Fibroblast of skin of left quadriceps (primary cell): ENCODE measurements around the gene CCM2.
A peak's percentile ranks its signal among the peaks of the same experiment; 100 is the strongest.
"Not testable (repeated sequence)": the region's sequence is repeated elsewhere in the genome, so short reads cannot be mapped to it uniquely, and the experiment has no call there.

Experiments
- DNase-seq, 2 experiments: peaks; one replicate each; pipeline ENCODE4 v3.0.0-alpha.2; 2013; ENCODE audit warnings: low read depth in 2 of 2

CCM2 gene

DNA sequence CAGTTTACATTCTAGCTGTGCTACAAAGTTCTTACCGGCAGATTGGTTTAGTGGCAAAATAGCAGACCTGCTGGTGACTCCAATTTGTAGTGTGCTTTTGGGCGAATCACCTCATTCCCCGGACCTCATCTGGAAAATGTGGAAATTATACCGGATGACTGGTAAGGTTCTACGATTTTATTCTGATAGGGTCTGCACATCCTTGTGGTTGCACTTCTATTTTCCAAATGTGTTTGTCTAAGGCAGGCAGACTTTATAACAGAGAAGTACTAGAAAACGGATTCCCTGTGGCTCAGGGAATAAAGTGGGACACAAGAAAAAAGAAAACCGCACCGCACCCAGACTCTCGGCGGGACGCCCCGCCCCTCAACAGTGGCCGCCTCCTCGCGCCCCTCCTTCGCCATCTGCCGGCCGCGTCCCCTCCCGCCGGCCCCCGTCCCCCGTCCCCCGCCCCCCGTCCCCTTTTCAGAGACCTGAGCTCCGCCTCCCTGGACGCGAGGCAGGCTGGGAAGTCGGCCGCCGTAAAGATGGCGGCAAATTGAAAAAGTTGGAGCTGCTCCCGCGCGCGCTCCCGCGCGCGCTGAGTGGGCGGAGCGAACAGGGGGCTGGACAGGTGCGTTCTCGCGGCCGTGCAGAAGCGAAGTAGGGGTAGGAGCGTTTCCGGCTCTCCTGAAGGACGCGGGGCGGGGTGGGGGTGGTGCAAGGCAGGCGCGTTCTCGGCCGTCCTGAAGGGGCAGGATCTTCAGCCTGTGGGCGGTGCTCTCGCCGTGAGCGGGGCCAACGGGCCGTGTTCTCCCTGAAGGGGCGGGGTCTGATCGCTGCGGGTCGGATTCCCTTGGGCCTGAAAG lies 532 bp upstream of the CCM2 start:
- DNase-seq: peak; percentile 99

DNA sequence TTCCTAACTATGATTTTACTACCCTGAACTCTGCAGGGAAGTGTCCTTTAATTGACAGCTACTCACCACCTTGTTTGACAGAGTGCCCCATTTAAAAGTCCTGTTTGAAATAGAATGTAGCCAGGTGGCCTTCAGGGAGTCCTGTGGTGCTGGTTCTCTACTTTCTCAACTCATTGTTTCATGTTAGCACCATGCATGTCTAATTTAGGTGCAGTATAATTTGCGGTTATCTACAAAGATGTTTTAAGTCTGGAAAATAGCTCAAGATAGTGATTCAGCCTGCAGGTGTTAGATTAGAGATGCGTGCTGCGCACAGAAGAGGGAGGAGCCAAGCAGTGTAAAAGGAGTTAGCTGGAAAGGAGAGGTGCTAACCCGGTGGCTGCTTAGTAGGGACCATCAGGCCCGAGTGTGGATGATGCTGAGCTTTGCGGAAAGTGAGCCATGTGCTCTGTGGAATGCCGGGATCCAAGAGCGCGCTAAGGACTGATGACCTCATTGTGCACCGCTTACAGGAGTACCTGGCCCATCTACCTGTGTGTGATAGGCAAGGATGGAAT lies 1.2 kb downstream of the CCM2 start:
- no peak for DNase-seq

DNA sequence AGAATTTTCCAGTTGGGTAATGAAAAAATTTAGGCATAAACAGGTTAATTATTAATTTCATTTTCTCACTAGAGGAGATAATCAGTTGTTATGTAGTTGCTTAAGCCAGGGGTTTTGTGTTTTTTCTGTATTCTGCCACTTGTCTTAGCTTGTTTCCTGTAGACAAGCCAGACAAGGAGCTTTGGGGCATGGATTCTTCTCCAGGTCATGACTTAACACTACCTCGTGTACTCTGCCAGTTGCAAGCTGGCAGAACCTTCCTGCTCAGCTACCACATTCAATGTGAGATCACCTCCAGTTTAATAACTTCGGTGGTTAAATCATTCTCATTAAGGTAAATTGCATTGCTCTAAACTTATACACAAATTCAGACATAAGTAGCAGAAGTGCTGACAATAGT lies 1.8 kb downstream of the CCM2 start:
- DNase-seq: no peak

DNA sequence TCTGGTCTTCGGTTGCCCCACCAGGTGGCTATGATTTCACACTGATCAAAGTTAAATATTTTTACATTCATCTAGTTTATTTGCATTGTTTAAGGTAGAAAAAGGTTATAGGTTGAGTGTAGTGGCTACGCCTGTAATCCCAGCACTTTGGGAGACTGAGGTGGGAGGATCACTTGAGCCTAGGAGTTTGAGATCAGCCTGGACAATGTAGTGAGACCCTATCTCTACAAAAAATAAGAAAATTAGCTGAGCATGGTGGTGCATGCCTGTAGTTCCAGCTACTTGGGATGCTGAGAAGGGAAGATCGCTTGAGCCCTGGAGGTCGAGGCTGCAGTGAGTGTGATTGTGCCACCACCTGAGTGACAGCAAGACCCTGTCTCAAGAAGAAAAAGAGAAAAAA lies 3.8 kb downstream of the CCM2 start:
- no peak for DNase-seq

DNA sequence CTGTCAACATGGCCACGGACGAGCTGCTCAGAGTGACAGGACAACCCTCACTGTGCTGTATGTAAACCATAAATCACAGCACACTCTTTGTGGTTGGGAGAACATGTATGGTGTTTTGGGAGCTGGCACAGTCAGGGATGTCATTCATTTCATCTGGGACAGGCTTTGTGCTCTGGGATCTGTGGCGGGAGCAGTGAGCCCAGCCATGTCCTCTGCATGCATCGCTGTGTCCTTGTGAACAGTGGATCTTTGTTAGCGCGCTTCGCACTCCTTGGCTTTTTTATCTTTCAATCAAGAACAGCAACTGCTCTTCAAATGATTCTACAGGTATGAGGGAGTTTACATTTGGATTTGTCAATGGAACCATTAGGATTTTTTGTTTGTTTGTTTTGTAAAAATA lies 7.1 kb downstream of the CCM2 start:
- no peak for DNase-seq

DNA sequence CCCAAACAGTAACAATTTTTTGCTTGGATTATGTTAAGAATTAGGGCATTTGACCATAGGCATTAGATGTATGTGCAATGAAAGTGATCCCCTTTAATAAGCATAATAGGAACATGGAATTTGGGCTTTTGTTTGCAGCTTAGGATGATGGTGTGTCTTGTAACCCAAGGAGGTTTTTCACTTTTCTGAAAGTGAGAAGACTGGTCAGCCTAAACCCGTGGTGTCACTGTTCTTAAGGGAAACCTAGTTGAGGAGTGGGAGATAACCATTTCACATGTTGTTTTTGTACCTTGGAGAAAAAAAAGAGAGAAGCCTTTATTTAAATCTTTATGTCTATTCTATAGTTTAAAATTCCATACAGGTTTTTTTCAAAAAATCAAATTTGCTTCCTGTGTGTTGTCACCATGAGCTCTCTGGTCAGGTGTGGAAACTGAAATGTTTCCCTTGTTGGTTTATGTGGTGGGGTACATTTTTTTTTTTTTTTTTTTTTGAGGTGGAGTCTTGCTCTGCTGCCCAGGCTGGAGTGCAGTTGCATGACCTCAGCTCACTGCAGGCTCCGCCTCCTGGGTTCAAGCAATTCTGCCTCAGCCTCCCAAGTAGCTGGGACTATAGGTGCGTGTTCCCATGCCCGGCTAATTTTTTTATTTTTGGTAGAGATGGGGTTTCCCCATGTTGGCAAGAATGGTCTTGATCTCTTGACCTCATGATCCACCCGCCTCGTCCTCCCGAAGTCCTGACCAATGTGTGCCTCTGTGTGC lies 7.7 kb downstream of the CCM2 start:
- DNase-seq: no peak

DNA sequence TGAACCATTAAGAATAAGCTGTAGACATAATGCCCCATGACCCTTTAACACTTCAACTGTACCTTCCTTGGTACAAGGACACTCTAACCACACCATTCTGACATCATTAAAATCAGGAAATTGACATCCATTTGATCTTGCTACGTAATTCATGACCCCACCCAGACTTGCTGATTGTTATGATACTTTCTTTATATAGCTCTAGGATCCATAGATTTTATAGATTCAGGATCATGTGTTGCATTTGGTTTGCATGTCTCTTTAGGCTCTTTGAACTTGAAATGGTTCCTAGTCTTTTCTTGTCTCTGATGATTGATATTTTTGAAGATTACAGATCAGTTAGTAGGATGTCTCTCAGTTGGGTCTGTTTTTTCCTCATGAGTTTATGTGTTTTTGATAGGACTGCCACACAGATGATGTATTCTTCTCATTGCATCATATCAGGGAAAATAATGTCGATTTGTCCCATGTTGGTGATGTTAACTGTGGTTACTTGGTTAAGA lies 13.5 kb downstream of the CCM2 start:
- DNase-seq: no peak

DNA sequence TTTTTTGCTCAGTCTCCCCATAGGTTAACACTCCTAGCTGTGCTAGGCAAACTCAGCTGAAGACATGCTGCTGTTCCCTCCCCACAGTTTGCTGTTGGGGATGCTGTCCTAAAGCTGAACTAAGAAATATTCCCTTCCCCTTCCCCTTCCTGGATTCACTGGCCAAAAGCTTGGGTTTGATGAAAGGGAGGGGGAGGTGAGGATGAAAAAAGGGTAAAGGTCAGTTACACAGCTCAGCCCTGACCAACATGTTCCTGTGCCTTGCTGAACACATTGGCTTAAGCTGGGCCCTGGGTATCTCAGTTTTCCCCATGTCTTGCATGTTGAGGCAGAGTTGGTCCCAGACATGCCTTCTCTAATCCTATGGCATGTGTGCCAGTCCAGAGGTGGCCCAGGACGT lies 15.3 kb downstream of the CCM2 start:
- DNase-seq: no peak

DNA sequence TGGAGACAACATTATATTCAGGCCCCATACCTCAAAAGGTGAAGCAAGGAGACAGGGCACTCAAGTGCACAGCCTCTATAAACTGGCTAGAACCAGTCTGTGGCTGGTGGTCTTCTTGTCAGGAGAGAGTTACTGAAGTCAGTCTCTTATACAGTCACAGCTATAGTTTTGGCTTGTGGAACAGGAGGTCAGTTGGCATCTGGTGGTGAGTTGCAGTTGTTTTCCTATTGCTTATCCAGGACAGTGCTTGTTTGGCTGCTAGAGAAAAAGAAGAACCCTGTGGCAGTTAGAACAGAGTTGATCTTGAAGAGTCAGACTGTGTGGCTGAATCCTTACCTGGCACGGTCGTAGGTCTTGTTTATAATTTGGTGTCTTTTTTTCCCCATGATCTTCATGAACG lies 17.3 kb downstream of the CCM2 start:
- no peak for DNase-seq

DNA sequence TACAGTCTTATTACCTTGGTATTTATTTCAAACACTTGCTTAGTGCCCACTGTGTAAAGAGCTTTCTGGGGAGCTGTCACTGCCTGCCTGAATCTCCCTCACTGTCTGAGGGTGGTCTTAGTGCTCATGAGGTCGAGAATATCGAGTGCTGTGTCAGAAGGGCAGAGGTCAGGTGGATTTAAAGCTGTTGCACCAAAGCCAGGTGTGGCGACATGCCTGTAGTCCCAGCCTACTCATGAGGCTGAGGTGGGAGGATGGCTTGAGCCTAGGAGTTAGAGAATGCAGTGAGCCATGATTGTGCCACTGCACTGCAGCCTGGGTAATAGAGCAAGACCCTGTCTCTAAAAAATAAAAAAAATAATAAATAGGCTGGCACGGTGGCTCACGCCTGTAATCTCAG lies 20.9 kb downstream of the CCM2 start:
- DNase-seq: no peak

DNA sequence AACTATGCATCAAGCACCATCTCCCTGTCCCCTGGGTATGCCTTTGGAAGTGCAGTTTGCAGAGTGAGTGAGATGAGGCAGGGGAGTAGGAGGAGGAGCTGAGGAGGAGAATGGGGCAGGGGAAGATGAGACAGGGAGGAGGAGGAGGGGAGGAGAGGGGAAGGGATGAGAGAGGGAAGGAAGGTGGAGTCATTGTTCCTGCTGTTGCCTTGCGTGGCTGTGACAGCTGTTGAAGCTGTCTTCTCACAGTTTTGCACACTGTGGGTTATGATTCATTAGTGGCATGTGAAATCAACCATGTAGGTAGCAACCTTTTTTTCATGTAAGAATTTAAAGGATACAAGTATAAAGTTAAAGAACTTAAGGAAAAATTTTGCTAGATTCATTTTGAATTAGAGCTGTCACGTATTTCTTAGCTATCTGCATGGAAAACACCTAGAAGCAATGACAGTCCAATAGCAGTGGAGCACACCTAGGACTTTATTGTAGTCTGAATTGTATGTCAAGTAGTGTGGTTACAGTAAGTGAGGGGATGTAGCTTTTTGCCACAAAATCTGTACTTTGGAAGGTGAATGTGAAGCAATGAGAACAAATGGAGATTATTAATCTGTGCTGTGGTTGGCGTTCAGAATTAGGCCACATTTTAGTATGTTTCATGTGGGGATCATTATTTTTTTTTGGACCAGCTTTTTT lies 21.7 kb downstream of the CCM2 start:
- DNase-seq: no peak

DNA sequence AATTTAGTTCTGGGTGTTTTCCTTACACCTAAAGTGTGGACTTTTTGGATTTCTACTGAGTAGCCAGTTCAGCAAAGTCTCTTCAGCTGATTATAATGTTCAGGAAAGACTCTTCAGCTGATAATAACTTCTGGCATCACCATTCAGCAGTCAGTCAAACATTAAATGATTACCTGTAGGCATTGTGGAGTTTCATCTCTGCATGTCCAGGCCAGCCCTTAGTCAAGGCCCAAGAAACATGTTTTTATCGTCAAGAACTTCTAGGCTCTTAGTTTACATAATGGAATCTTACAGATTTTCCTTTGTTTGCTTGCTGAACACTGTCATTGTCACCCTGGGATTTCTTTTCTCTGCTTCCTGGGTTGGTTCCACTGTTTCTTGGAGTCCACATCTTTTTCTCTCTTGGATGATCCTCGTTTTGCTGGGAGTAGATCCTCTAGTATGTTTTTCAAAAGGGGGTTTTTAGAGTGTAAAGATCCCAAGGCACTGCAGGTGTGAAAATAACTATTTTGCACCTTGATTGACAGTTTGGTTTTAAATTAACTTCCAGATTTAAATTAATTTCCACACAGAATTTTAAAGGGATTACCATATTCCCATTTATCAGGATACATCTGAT lies 24.2 kb downstream of the CCM2 start:
- DNase-seq: no peak

DNA sequence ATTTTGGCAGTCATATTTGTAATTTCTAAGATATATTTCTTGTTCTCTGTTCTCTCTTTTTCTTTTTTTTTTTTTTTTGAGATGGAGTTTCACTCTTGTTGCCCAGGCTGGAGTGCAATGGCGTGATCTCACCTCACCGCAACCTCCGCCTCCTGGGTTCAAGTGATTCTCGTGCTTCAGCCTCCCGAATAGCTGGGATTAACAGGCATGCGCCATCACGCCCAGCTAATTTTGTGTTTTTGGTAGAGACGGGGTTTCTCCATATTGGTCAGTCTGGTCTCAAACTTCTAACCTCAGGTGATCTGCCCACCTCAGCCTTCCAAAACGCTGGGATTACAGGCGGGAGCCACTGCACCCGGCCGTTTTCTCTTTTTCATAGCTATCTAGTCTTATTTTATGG lies 25.5 kb downstream of the CCM2 start:
- DNase-seq: not testable (repeated sequence)

DNA sequence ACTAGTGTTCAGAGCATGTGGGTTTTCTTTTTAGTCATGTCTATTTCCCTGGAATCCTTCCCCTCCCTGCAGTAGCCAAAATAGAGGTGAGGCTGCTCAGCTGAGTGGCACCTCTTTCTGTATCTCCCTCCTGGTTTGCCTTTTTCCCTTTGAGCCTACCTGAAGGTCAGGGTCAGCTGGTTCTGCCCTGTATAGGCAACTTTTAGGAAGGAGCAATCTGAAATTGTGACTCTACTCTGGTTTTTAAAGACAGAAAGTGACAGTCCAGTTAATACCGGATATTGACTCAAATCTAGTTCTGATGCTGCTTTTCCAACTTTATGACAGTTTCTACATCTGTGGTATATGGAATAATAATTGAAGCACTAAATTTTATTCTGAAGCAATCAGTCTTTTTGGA lies 26.0 kb downstream of the CCM2 start:
- DNase-seq: no peak

DNA sequence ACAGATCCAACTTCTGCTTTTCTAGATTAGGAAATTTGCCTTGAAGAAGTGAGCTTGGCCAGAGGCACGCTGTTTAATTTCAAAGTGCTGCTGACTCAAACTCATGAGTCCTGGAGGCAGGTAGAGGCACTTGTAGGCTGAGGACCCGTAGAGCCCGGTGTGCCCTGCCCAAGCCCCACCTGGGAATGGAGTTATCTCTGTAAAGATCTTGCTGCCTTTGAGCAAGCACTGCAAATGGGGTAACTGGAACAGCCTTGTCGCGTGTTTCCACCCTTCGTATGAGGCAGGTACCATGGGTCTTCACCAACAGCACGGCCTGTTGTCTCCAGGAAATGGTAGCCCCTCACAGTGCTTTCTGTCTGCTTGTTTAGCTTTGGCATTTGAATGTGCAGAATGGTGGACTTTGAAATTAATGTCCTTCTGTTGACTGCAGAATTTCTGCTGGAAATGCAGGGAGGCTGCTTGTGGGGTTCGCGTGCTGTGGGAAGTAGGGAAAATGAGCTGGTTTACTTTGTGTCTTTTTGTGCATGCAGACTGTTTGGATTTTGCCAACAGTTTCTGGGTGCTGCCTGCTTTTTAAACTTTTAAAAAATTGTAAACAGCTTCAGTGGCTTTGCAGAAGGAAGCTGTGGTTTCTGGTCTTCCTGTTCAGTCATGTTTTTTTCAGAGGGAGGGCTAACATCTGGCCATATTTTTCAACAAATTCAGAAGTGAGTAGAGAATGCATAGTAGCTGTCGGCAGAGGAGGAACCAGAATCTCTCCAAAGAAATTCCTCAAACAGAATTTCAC lies 27.2 kb downstream of the CCM2 start:
- DNase-seq: peak; percentile 29 to 31

DNA sequence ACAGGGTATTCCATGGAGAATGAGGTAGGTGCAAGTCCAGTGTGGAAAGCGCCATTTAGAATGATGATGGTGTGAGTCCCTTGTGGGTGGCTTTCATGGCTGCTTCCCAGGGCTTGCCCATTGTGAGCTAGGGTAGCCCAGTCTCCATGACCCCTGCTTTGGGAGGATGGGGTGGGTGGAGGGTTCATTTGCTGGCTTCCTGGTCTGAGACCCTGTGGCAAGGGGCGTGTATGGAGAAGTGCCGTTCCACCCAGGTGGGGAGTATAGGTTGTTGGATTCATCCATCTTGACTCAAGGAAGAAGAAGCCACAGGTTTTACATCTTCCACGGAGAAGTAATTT lies 27.7 kb downstream of the CCM2 start:
- no peak for DNase-seq

DNA sequence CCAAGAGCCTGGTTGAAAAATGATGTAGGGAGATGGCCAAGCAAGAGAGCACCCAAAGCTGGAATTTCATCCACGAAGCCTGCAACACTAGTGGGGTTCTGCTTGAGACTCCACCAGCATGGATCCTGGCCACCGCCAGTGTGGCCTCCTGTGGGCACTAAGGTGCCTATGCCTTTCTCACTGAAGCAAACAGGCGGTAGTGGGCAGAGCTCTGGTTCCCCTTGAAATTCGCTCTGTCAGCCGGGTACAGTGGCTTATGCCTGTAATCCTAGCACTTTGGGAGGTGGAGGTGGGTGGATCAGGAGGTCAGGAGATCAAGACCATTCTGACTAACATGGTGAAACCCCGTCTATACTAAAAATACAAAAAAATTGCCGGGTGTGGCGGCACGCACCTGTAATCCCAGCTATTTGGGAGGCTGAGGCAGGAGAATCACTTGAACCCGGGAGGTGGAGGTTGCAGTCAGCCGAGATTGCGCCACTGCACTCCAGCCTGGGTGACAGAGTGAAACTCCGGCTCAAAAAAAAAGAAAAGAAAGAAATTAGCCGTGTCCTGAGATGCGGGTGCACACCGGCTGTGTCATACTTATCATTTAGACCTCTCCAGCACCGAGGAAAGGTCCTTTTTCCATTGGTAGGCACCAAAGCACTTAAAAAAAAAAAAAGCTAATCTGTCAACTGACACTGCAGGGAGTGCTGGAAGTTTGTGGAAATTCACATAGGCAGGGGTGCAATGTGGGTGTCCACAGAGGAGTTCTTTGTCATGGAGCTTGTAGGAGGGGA lies 28.3 kb downstream of the CCM2 start:
- DNase-seq: no peak

DNA sequence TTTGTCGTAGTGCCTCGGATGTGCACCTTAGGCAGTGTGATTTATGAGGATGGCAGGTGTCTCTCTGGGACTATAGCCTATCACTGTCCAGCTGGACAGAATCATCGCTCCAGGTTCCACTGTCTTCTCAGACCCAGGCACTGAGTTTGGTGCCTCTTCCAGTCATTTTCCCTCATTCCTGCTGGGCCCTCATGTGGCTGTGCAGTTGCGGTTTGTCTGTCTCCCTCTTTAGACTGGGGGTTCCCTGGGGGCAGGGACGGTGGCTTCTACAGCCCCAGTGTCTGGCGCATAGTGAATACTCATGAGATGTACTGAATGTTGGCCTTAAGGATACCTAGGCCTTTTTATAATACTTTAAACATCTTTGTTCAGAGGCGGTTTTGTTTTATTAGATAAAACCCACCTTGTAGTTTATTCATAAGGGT lies 28.9 kb downstream of the CCM2 start:
- DNase-seq: no peak

DNA sequence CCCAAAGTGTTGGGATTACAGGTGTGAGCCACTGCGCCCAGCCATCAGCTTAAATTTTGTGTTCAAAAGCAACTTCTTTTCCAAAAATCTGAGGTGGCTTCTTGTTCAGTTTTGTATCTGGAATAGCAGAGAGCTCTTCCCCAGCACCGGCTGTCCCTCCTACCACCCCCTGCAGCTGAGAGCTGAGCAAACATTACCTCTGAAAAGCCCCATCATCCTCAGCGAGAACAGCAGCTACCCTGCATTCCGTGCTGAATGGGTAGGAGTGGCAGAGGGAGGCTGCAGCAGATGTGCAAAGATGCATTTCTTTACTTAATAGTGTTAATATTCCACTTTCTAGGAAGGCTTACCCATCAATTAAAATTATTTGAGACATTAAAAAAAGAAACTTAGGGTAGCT lies 31.8 kb downstream of the CCM2 start:
- no peak for DNase-seq

DNA sequence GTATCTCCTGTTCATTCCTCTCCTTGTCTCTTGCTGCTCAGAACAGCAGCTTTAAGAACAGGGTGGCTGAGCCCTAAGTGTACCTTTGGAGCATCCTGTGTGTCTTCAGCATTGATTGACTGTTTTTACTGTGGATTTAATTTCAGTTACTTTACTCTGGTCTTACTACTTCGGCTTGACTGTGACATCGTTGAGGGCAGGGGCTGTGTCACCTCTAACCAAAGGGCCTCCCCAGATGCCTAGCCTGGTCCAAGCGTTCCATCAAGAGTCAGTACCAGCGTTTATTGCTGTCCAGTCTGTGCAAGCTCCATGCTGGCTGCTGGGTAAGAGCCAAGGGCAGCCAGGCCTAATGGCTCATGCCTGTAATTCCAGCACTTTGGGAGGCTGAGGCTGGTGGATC lies 32.4 kb downstream of the CCM2 start:
- DNase-seq: no peak
